Left hindlimb (tissue), 1 donor: ENCODE measurements around the gene ZIC5.
"Not testable (repeated sequence)": the region's sequence is repeated elsewhere in the genome, so short reads cannot be mapped to it uniquely, and the experiment has no call there.

Source experiments
- DNase-seq: peaks from one replicate; pipeline ENCODE4 v3.0.0-alpha.2; 2018

The ZIC5 gene

DNA sequence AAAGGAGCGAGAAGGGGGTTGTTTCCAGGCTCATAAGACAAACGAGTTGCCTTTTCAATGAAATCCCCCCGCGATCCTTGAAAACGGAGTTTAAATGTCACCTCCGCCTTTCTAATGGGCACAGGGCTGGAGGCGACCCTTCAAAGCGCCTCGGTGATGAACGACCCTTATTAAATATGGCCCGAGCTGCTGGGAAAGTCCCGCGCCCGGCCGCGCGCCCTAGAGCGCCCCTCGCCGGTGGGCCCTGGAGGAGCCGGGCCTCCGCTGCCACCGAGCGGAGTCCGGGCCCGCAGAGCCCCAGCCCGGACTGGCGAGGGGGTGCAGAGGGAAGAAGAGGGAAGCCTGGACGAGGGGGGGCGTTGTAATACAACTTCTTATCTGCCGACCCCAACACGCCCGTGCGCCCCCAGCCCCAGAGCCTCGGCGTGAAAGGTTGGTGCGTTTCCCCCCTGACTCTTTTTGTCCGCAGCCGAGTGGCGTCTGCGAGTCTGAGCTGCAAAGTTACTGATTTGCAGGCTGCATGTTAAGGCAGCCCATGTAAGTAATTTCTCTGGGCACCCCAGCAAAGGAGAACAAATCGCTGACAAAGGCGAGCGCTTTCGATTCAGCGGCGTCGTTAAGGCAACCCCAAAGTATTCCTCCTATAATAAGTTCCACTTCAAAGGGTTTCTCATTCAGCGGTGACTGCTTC lies 11.9 kb downstream of the ZIC5 start:
- DNase-seq = no peak

GRCh38 chr13:99959127-99959539 lies 12.4 kb downstream of the ZIC5 start:
- no peak for DNase-seq

- no peak for DNase-seq
Observed at GRCh38 chr13:99958406-99959126, 13.0 kb downstream of the ZIC5 start.

GRCh38 chr13:99956473-99957349 lies 14.9 kb downstream of the ZIC5 start:
- DNase-seq = no peak

GRCh38 chr13:99955747-99956472 lies 15.7 kb downstream of the ZIC5 start:
- peak; percentile 79 for DNase-seq

DNA sequence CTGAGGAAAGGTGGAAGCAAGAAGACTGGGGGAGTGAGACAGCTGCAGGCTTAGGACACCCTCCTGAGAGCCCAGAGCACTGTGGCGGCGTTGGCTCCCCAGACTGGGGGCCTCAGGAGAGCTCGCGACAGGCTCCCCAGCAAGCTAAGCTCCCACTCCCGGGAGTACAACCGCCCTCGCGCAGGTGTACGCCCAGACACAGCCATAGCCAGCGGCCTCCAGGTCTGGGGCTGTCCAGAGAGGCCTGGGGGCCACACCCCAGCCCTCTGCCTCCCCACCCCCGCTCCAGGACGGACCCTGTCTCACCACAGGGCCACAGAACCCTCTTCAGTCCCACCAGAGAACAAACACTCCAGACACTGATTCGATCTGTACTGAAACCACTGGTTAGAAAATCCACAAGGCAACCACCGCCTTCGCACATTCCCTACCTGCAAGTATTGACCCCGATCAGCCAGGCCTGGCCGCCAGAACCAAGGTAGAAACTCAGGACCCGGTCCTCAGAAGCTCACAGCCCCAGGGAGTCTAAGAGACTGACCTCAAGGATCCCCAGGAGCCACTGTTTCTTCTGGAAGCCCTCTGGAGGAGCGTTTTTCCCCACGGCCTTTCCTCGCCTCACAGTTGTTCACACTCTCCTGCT lies 16.3 kb downstream of the ZIC5 start:
- DNase-seq = no peak

DNA sequence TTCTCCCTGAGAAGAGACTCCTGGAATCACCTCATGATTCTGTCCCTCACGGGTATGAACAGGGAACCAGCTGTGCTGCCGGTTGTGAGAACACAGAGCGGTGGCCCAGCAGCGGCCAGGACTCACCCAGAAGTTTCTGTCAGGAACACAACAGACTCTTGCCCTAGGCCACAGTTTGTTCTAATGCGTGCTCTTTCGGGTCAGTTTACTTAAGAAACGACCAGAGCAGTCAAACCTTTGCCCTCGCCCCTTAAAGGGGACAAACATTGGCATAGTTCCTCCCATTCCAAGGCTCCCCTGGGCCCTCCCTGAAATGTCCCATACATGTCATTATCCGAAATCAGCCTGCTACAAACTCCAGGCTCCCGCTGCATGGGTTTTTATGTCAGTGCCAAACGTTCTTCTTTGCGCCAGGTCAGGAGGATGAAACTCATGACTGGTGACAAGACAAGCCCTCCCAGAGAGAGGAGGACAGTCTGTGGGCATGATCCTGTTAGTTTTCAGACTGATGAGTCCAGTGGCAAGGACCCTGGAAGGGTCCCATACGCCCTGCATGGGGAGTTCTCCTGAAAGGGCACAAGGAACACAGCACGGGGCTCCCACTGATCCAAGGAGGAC lies 18.3 kb downstream of the ZIC5 start:
- DNase-seq = no peak

- DNase-seq = not testable (repeated sequence)
Observed at GRCh38 chr13:99951666-99952065, 19.9 kb downstream of the ZIC5 start.

GRCh38 chr13:99949679-99950413 lies 21.7 kb downstream of the ZIC5 start:
- no peak for DNase-seq

DNA sequence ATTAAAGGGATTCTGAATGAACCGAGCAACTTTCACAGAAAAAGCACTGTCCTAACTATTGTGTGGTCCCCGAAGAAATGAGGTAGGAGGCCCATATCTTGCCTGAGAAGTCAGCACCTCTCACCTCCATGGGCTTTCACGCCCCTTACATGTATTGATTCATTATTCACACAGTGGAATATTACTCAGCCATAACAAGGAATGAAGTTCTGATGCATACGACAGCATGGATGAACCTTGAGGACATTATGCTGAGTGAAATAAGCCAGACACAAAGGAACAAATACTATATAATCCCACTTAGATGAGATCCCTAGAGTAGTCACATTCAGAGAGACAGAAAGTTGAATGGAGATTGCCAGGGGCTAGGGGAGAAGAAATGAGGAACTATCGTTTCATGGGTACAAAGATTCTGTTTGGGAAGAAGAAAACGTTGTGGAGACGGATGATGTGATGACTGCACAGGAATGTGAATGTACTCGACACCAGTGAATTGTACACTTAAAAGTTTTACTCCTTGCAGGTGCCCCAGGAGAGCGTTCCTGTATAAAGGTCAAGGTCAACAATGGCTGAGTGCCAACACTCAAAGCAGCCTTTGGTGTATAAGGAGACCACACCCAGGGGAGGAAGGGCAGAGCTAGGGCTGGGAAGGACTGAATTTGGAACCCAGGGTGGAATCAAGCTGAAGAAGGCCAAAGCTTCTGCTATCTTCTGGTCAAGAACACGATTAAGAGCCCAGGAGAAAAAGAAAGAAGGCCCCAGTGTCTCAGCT lies 22.5 kb downstream of the ZIC5 start:
- DNase-seq = no peak

GRCh38 chr13:99948411-99948810 lies 23.2 kb downstream of the ZIC5 start:
- DNase-seq = no peak

GRCh38 chr13:99947666-99948065 lies 23.9 kb downstream of the ZIC5 start:
- no peak for DNase-seq

DNA sequence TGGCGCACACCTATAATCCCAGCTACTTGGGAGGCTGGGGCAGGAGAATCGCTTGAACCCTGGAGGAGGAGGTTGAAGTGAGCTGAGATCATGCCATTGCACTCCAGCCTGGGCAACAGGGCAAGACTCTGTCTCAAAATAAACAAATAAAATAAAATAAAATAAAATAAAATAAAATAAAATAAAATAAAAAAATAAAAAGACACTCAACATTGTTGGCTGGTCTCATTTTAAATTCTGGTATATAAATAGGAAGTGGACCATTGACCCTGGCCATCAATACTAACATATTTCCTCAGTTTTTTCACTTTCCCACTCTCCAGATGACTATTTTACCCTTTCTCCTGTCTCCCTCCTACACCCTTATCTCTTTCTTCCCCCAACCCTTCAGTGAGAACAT lies 26.1 kb downstream of the ZIC5 start:
- DNase-seq = not testable (repeated sequence)

- DNase-seq = no peak
Observed at GRCh38 chr13:99944606-99945005, 27.0 kb downstream of the ZIC5 start.

DNA sequence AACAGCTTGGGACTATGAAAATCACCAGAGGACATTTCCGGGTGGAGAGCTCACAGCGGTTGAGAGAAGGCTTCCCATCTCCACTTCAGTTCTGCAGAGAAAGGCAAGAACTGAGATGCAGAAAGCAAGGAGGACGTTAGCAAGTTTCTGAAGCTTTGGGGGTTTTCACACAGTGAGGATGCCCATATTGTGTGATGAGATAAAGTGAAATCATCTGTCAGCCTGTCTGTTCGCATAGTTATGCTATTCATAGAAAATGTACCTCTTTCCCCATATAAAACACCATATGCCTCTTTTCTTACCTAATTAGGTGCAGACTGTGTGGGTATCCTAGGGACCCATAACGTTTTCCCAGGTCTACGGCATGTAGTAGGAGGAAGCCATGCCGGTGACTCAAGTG lies 27.5 kb downstream of the ZIC5 start:
- DNase-seq = no peak

- DNase-seq = no peak
Observed at GRCh38 chr13:99941911-99942310, 29.7 kb downstream of the ZIC5 start.

DNA sequence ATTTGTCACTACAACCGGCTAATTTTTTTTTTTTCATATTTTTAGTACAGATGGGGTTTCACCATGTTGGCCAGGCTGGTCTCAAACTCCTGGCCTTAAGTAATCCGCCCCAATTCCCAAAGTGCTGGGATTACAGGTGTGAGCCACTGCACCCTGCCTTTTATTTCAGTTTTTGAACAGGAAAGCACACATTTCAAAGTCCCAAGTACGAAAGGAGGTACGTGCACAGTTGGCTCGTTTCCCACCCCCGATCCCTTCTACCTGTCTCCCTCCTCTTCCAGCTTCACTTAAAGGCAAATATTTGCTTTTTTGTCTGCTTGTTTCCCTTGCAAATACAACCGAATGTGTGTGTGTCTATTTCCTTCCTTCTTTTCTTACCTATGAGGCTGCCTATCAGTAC lies 30.5 kb downstream of the ZIC5 start:
- DNase-seq = no peak

DNA sequence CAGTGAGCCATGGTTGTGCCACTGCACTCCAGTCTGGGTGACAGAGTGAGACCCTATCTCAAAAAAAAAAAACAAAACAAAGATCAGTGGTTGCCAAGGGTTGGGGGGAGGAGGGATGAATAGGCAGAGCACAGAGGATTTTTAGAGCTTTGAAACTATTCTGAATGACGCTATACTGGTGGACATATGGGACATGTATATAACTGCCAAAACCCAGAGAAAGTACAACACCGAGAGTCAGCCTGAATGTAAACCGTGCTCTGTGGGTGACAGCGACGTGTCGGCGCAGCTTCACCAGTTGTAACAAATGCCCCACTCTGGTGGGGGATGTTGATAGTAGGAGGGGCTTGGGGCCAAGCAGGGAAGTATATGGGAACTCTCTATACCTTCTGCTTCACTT lies 32.9 kb downstream of the ZIC5 start:
- no peak for DNase-seq

DNA sequence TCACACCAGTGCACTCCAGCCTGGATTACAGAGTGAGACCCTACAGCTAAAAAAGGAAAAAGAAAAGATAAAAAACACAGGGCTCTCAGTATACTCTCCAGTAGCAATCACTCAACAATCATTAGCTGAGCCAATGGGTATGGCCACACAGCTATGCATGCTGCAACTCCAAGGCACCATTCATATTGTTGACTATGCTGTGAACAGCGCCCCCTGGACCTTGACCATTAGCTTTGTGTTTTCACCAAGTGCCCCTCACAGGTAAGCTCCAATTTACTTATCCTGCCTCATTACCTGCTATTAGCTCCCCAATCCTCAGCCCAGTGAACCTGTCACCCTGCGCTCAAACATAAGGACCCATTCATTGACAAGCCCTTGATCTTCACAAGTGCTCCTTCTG lies 35.8 kb downstream of the ZIC5 start:
- no peak for DNase-seq

- DNase-seq = no peak
Observed at GRCh38 chr13:99932912-99933311, 38.7 kb downstream of the ZIC5 start.
